HFF-Myc (cell line): ENCODE measurements around the gene CR1.
"Not testable (repeated sequence)": the region's sequence is repeated elsewhere in the genome, so short reads cannot be mapped to it uniquely, and the experiment has no call there.

Source experiments
- DNase-seq: peaks from one replicate; pipeline ENCODE4 v3.0.0-alpha.2; 2011; ENCODE audit warnings: low read depth; ENCODE audit errors: extremely low read depth
- H3K4me3 ChIP-seq: replicated peaks from 2 replicates; pipeline ENCODE4 v1.5.1; 2011; ENCODE audit warnings: low read depth, mild to moderate bottlenecking, control low read depth, low read length
- CTCF ChIP-seq: IDR thresholded peaks from 2 replicates; pipeline ENCODE4 v1.5.1; 2012; ENCODE audit warnings: mild to moderate bottlenecking, low read depth, low read length, control low read depth; ENCODE audit errors: missing control alignments

The CR1 gene

GRCh38 chr1:207487636-207488035 lies 8.3 kb upstream of the CR1 start:
- no peak overlapping the region for H3K4me3 ChIP-seq
- TF ChIP-seq CTCF = no peak
- no peak for DNase-seq

- DNase-seq = no peak
- TF ChIP-seq CTCF = no peak
- no peak overlapping the region for H3K4me3 ChIP-seq
These were observed 2.7 kb upstream of the CR1 start for GRCh38 chr1:207493212-207493611.

- no peak for DNase-seq
- no peak overlapping the region for H3K4me3 ChIP-seq
- TF ChIP-seq CTCF = no peak
These were observed 1.8 kb upstream of the CR1 start for GRCh38 chr1:207494171-207494570.

- H3K4me3 ChIP-seq, DNase-seq: not testable (repeated sequence)
These were observed 676 bp upstream of the CR1 start for GRCh38 chr1:207495281-207495680.

GRCh38 chr1:207497941-207498340 lies 2.0 kb downstream of the CR1 start:
- TF ChIP-seq CTCF = no peak
- DNase-seq = no peak
- H3K4me3 ChIP-seq = no peak overlapping the region

GRCh38 chr1:207499573-207499972 lies 3.6 kb downstream of the CR1 start:
- peak; percentile 78 for TF ChIP-seq CTCF
- DNase-seq = peak; percentile 52
- H3K4me3 ChIP-seq = no peak overlapping the region

GRCh38 chr1:207500306-207500705 lies 4.3 kb downstream of the CR1 start:
- TF ChIP-seq CTCF = no peak
- no peak for DNase-seq
- no peak overlapping the region for H3K4me3 ChIP-seq
